ENCODE measurements around the gene CDH15.

Gene CDH15

DNA sequence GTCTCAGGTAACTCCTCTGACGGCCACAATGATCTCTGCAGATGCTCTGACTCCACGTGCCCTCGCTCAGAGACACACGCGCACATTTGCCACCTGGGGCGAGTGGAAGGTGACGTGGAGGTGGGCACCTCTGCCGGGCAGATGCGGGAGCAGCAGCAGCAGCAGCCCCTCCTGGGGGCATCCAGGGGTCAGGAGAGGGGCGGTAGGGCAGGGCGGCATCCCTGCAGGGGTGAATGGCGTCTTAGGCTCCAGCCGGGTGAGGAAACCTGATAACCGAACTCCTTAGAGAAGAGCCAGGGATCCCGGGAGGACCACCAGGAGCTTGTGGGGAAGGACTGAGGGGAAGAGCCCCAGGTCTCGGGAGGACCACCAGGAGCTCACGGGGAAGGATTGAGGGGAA, 34.6 kb upstream of the CDH15 start:
- H3K36me3 Mint-ChIP-seq (ENCODE audit: low read depth) = peaks cover 64% of the 10 kb centered on the region
- no peak overlapping the region for H3K4me3 Mint-ChIP-seq
- H3K27me3 Mint-ChIP-seq = no peaks in the 10 kb centered on the region
- H3K9me3 Mint-ChIP-seq = no peaks in the 10 kb centered on the region
- peaks cover 2% of the 10 kb centered on the region for H3K4me1 Mint-ChIP-seq (ENCODE audit: low read depth)
- H3K27ac Mint-ChIP-seq = no peak overlapping the region
- DNase-seq = no peak

GRCh38 chr16:89137666-89138512, 33.7 kb upstream of the CDH15 start:
- Mint-ChIP-seq H3K4me1 (ENCODE audit: low read depth) (peaks cover 2% of the 10 kb centered on the region), H3K27ac (no peak overlapping the region), H3K27me3 (no peaks in the 10 kb centered on the region), H3K4me3 (no peak overlapping the region), H3K9me3 (no peaks in the 10 kb centered on the region), H3K36me3 (ENCODE audit: low read depth) (peaks cover 64% of the 10 kb centered on the region)
- DNase-seq = no peak

- Mint-ChIP-seq H3K27ac (no peak overlapping the region), H3K9me3 (no peaks in the 10 kb centered on the region), H3K4me1 (ENCODE audit: low read depth) (peaks cover 2% of the 10 kb centered on the region), H3K27me3 (no peaks in the 10 kb centered on the region), H3K4me3 (no peak overlapping the region), H3K36me3 (ENCODE audit: low read depth) (peaks cover 61% of the 10 kb centered on the region)
- no peak for DNase-seq
Measured at GRCh38 chr16:89138513-89138795, 33.1 kb upstream of the CDH15 start.

- Mint-ChIP-seq H3K27ac (no peak overlapping the region), H3K9me3 (no peaks in the 10 kb centered on the region), H3K36me3 (ENCODE audit: low read depth) (peaks cover 60% of the 10 kb centered on the region), H3K27me3 (no peaks in the 10 kb centered on the region), H3K4me1 (ENCODE audit: low read depth) (peaks cover 2% of the 10 kb centered on the region), H3K4me3 (no peak overlapping the region)
- no peak for DNase-seq
Measured at GRCh38 chr16:89138843-89139520, 32.6 kb upstream of the CDH15 start.

DNA sequence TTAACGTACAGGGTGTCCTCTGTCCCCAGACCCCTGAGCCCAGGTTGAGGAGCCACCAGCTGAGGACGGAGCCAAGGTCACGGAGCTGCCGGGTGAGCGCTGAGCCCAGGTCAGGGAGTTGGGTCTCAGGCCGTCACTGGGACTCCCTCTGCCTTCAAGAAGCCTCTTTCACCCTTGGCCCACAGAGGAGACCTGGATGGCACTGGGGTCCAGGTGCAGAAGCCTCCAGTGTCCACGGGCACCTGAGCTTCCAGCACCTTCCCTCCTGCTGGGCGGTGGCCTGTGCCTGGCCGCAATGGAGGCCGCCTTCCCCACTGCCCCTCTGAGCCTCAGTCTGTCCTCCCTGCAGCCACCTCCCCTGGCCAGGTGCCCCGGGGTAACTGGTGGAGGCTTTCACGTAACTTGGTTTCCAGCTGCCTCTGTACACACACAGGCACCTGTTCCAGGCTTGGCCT, 31.6 kb upstream of the CDH15 start:
- H3K27me3 Mint-ChIP-seq = no peaks in the 10 kb centered on the region
- no peak overlapping the region for H3K27ac Mint-ChIP-seq
- H3K36me3 Mint-ChIP-seq (ENCODE audit: low read depth) = peaks cover 55% of the 10 kb centered on the region
- no peaks in the 10 kb centered on the region for H3K4me1 Mint-ChIP-seq (ENCODE audit: low read depth)
- no peak for DNase-seq
- H3K9me3 Mint-ChIP-seq = no peaks in the 10 kb centered on the region
- H3K4me3 Mint-ChIP-seq = no peak overlapping the region

DNA sequence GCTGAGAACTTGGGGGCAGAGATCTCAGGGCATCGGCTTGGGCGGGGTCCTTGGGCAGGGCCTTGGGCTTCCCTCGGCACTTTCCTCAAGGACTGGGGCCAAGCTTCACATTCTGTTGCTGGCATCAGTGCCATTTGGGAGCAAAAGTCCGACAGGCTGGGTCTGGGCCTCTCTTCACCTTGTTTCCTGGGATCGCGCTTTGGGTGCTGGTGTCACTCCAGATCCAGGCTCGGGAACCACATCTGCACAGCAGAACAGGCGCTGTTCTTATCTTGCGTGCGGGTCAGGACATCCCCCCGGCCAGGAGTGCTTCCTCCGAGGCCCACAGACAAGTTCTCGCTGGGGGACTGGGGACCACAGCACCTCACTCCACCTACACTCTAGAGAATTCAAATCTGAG, 31.1 kb upstream of the CDH15 start:
- Mint-ChIP-seq H3K4me3 (no peak overlapping the region), H3K27me3 (no peaks in the 10 kb centered on the region), H3K36me3 (ENCODE audit: low read depth) (peaks cover 56% of the 10 kb centered on the region), H3K4me1 (ENCODE audit: low read depth) (no peaks in the 10 kb centered on the region), H3K27ac (no peak overlapping the region), H3K9me3 (no peaks in the 10 kb centered on the region)
- no peak for DNase-seq

- no peaks in the 10 kb centered on the region for H3K4me1 Mint-ChIP-seq (ENCODE audit: low read depth)
- no peak overlapping the region for H3K4me3 Mint-ChIP-seq
- no peaks in the 10 kb centered on the region for H3K9me3 Mint-ChIP-seq
- DNase-seq = no peak
- peaks cover 55% of the 10 kb centered on the region for H3K36me3 Mint-ChIP-seq (ENCODE audit: low read depth)
- no peaks in the 10 kb centered on the region for H3K27me3 Mint-ChIP-seq
- H3K27ac Mint-ChIP-seq = no peak overlapping the region
Measured at GRCh38 chr16:89140981-89141883, 30.3 kb upstream of the CDH15 start.

DNA sequence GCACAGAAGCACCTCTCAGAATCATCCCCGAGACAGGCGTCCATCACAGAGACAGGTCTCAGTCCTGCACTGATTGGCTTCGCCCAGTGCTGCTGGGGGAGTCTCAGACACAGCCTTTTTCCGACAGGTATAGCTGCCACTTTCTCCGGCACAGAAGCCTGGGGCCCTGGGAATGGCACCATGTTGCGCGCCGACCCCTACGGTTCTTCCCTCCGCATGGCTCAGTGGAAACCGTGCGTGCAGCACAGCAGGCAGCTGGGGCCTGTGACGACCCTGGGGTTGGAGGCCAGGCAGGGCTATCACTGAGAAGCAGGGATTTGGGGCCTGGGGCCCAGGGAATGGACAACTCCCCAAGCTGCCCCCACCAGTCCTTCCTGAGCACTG, 29.7 kb upstream of the CDH15 start:
- H3K27ac Mint-ChIP-seq = no peak overlapping the region
- H3K9me3 Mint-ChIP-seq = no peaks in the 10 kb centered on the region

DNA sequence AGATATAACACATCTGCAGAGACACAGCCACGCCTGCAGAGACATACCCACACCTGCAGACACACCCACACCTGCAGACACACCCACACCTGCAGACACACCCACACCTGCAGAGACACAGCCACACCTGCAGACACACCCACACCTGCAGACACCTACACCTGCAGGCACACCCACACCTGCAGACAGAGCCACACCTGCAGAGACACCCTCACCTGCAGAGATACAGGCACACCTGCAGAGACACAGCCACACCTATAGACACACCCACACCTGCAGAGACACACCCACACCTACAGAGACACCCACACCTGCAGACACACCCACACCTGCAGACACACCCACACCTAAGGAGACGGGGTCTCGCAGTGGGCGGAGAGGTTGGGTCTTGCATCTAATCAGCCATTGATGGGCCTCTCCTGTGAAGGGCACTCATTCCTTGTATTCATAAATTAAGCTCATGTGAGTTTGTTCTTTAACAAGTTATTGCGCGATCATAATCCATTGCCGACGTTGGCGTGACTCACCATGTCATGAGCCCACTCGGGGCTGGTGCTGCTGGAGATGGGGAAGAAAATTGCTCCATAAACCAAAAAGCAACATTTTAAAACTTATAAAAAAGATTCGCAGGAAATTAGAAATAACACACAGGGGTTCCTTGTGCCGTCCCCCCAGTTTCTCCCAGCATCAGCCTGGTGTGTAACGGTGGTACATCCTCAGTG, 28.9 kb upstream of the CDH15 start:
- DNase-seq = no peak
- Mint-ChIP-seq H3K27me3 (no peaks in the 10 kb centered on the region), H3K9me3 (no peaks in the 10 kb centered on the region), H3K4me1 (ENCODE audit: low read depth) (peaks cover 2% of the 10 kb centered on the region), H3K4me3 (no peak overlapping the region), H3K36me3 (ENCODE audit: low read depth) (peaks cover 56% of the 10 kb centered on the region), H3K27ac (no peak overlapping the region)

More for the DNA sequence above, 29.7 kb upstream of the CDH15 start:
- Mint-ChIP-seq H3K4me1 (ENCODE audit: low read depth) (peaks cover 2% of the 10 kb centered on the region), H3K4me3 (no peak overlapping the region), H3K36me3 (ENCODE audit: low read depth) (peaks cover 56% of the 10 kb centered on the region), H3K27me3 (no peaks in the 10 kb centered on the region)
- DNase-seq = no peak

GRCh38 chr16:89143201-89143741, 28.3 kb upstream of the CDH15 start:
- Mint-ChIP-seq H3K4me3 (no peak overlapping the region), H3K9me3 (no peaks in the 10 kb centered on the region), H3K27me3 (no peaks in the 10 kb centered on the region), H3K36me3 (ENCODE audit: low read depth) (peaks cover 63% of the 10 kb centered on the region), H3K4me1 (ENCODE audit: low read depth) (peaks cover 2% of the 10 kb centered on the region), H3K27ac (peak overlapping the region; percentile 14)
- no peak for DNase-seq

DNA sequence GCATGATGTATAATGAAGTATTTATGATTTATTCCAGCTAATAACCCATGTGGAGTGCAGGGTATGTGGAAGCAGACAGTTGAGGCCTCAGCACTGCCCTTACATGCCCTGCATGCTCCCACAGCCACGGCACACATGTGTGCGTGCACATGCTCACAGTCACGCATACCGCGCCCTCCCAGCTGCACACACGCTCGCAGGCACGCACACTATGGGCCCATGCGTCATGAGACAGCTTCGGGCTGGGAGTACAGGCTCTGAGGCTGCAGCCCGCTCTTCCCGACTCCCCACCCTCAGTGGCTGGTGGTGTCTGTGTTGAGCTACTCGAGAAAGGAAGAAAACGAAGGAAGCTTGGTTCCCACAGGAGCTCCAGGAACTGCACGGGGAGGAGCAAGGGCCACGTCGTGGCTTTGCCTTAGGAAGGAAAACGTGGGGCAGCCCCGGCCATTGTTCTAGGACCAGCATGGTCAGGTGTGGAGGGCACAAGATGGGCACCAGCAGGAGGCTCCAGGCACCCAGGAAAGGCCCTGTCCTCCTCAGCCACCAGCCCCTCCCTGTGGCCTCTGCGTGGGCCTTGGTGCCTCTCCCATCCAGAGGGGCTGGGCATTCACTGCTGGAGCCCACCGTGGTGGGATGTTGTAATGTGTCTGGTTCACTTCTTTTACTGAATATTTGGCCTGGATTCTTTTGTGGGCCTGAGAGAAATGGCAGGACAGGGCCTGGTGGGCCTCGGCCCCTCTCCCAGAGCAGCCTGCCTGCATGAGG, 27.5 kb upstream of the CDH15 start:
- H3K9me3 Mint-ChIP-seq = peaks cover 4% of the 10 kb centered on the region
- no peak overlapping the region for H3K4me3 Mint-ChIP-seq
- H3K27ac Mint-ChIP-seq = peak overlapping the region; percentile 37
- no peaks in the 10 kb centered on the region for H3K27me3 Mint-ChIP-seq
- no peak for DNase-seq
- peaks cover 2% of the 10 kb centered on the region for H3K4me1 Mint-ChIP-seq (ENCODE audit: low read depth)
- H3K36me3 Mint-ChIP-seq (ENCODE audit: low read depth) = peaks cover 71% of the 10 kb centered on the region

DNA sequence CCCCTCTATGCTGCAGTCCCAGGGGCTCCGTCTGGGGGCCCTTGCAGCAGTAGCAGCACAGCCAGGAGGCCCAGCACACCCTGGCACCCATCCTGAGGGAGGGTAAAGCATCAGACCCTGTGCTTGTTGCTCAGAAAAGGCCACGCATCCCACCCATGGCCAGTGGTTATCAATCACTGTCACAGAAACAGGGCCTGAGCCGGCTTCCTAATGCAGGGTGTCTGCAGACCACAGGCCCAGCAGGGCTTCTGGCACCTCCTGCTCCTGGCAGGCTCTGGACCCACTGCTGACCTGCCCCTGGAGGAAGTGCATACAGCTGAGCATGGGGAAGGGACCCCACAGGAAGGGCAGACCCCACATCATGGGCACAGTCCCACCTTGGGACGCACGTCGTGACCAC, 26.9 kb upstream of the CDH15 start:
- no peak overlapping the region for H3K27ac Mint-ChIP-seq
- peaks cover 2% of the 10 kb centered on the region for H3K4me1 Mint-ChIP-seq (ENCODE audit: low read depth)
- H3K27me3 Mint-ChIP-seq = no peaks in the 10 kb centered on the region
- H3K36me3 Mint-ChIP-seq (ENCODE audit: low read depth) = peaks cover 77% of the 10 kb centered on the region
- no peak overlapping the region for H3K4me3 Mint-ChIP-seq
- DNase-seq = no peak
- H3K9me3 Mint-ChIP-seq = peaks cover 8% of the 10 kb centered on the region

DNA sequence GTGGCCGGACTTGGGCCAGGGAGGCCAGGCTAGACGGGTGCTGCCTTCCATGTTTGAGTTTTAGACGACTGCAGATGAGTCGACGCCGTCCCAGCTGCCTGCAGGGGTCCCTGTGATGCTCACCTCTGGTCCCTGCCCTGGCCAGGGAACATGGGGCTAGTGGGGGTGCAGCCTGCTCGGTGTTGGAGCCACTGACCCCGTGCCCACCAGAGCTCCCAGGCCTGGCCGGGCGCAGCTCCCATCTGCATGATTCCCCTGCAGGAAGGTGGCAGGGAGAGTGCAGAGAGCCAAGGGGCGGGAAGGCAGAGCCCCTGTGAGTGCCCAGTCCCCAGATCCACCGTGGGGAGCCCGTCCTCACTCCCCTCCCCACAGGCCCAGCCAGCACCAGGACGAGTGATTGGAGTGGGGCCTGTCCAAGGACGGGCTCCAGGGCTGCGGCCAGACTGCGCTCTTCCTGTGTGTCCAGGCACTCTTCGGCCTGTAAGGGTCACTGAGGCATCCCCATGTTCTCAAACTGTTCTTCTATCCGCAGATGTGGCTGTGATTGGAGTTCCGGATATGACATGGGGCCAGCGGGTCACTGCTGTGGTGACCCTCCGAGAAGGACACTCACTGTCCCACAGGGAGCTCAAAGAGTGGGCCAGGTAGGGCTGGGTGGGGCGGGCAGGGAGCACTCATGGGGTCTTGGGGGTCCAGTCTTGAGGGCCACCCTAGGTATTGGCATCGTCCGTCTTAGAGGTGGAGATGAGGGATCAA, 26.0 kb upstream of the CDH15 start:
- peaks cover 8% of the 10 kb centered on the region for H3K9me3 Mint-ChIP-seq

More for the DNA sequence above, 26.0 kb upstream of the CDH15 start:
- peaks cover 2% of the 10 kb centered on the region for H3K4me1 Mint-ChIP-seq (ENCODE audit: low read depth)
- H3K36me3 Mint-ChIP-seq (ENCODE audit: low read depth) = peaks cover 79% of the 10 kb centered on the region
- no peak overlapping the region for H3K4me3 Mint-ChIP-seq
- H3K27me3 Mint-ChIP-seq = no peaks in the 10 kb centered on the region
- DNase-seq = no peak
- H3K27ac Mint-ChIP-seq = no peak overlapping the region

Data from activated T-cell treated with anti-CD3 and anti-CD28 coated beads, Interleukin-2, amount 50 U/mL, for 24 hours (primary cell).